COLO668 (cell line): ENCODE data around the gene LGALS12.
"Not testable (repeated sequence)": the region's sequence is repeated elsewhere in the genome, so short reads cannot be mapped to it uniquely, and the experiment has no call there.

Experiments used
- DNase-seq: peaks from one replicate; lab custom pipeline; 2025; ENCODE audit not compliant: unreplicated experiment; lab: John Stamatoyannopoulos, UW

The LGALS12 gene

DNA sequence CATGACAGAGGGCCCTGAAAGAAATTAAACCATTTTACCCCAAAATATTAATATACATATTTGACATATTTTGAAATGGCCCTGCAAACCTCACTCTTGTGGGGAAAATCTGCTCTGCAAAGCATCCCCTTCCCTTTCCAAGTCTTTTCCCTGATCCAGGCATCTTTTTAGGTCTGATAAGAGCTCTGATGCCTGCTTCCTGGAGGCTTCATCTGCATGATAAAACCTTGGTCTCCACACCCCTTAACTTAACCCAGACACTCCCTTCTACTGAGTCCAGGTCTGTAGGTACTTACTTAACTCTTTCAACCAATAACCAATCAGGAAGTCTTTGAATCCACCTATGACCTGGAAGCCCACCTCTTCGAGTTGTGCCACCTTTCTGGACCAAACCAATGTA is 1.8 kb upstream of the LGALS12 start:
- no peak for DNase-seq

DNA sequence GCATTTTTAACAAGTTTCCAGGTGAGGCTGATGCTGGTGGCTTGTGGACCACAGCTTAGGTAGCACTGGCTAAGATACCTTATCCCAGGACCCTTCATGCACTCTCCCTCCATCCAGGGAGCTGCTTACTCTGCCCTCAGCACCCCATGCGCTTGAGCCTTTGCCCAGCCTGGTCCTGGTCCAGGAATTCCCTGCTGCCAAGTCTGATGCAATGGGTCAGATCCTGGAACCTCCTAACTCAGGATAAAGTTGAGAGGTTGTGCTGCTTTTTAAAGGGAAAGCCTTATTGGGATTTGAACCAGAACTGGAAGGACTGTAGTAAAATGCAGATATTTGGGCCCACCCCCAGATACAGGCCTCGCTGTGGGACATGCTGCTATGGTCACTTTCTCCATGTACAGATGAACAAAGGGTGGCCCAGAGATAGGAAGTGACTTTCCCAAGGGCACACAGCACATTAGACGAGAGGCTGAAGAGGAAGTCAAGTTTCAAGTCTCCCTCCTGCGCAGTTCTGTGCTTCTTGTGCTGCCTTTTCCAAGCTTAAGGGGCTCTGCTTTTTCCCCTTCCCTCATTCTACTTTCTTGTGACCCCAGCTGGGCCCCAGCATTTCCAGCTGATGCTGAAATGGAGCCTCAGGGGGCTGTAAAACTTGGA is 824 bp upstream of the LGALS12 start:
- no peak for DNase-seq

DNA sequence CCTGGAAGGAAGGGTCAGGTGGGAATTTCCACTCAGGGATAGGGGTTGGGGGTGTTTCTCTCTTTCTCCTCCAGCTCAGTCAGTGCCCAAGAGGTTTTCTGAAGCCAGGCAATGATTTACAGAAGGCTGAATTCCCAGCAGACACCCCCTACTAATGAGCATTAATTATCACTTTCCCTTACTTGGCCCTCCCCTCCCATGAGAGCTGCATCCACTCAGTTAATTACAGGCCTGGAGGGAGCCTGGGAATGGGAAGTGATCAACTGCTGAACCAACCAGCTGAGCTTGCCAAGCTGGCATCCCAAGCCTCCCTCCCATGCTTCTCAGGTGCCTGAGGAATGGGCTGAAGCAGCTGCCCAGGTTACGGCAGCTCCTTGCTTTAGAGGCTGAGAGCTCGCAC is 992 bp downstream of the LGALS12 start:
- no peak for DNase-seq

DNA sequence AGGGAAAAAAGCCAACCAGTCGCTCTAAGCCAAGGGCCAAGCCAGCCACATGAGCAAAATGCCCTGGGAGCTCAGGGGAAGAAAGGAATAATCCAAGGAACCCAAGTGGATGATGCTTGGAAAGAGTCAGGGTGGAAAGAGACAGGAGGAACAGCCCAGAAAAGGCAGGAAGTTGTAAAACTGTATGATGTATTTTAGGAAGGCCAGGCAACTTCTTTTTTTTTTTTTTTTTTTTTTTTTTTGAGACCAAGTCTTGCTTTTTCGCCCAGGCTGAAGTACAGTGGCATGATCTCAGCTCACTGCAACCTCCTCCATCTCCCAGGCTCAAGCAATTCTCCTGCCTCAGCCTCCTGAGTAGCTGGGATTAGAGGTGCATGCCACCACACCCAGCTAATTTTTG is 1.6 kb downstream of the LGALS12 start:
- DNase-seq = no peak

DNA sequence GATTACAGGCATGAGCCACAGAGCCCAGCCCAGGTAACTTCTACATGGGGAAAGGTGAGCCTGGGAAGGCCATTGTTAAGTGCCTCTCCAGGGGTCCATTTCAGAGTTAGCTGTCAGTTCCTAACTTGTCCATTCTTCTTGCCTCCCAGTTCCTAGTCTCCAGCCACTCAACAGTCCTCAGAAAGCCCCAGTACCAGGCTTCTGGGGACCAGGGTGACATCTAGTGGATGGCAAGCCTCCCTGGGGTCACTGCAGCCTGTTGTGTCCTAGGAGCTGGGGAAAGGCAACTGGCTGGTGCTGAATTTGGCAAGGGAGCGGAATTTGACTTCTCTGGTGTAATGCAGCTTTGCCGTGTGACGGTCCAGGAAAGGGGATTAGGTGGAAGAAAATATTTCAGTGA is 2.1 kb downstream of the LGALS12 start:
- peak; percentile 9 for DNase-seq

DNA sequence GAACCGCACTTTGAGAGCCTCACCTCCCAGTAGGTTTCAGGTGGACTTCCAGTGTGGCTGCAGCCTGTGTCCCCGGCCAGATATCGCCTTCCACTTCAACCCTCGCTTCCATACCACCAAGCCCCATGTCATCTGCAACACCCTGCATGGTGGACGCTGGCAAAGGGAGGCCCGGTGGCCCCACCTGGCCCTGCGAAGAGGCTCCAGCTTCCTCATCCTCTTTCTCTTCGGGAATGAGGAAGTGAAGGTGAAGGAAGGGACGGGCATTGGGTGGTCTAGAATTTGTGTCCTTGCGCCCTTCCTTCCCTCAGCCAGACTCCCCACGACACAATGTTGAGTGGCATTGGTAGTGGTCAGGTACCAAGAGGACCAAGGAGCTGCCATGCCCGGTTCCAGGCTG is 2.9 kb downstream of the LGALS12 start:
- no peak for DNase-seq

DNA sequence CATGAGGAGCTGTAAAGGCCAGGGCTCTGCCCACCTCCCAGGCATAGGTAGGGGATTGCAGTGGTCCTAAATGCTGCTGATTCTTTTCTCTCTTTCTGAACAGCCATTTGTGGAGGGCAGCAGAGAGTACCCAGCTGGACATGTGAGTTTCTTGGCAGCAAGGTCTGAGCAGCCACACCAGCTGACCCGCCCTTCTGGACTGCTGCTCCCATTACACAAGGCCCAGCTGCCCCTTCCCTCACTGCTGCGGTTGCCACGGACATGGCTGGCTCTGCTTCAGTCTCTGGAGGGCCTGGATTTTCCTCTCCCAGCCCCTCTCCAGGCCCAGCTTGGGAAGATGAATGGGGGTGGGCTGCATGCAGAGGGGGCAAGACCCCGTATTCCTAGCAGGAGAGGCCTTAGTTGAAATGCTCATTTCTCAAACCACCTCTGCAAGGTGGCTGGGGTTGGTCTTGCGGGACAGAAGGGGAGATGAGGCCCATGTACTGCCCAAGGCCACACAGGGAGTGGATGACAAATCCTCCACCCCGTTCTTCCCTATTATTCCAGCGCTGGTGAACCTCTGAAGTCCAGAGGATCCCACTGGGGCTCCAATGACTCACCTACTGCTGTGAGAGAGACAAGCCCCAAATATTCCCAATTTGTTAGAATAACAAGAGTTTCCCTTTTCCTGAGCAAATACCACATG is 4.6 kb downstream of the LGALS12 start:
- no peak for DNase-seq

DNA sequence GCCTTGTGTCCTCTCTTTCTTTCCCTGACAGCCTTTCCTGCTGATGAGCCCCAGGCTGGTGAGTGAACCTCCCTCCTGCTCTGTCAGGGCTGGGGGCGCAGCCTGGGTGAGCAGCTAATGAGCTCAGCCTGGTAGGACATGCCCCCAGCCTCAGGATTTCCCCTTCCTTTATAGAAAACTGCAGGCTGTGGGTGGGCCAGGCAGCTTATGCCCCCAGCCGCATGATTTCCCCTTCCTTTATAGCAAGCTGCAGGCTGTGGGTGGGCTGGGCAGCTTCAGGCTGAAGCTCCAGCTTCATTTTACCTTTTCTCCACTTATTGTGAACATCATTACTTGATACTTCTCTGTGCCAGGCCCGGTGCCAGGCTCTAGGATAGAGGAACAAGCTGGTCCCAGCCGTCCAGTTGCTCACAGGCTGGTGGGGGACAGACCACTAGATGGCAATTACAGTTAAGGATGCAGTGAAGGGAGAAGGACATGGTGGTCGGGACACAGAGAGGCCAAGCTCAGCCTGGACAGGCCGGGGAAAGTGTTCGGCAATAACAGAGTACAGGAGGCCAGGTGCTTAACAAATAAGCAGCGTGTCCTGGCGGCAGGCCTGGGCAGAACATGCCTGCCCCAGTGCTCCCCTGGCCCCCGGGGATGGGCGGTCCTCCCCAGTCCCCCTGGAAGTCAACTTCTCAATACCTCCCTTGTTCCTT is 5.3 kb downstream of the LGALS12 start:
- DNase-seq = no peak

DNA sequence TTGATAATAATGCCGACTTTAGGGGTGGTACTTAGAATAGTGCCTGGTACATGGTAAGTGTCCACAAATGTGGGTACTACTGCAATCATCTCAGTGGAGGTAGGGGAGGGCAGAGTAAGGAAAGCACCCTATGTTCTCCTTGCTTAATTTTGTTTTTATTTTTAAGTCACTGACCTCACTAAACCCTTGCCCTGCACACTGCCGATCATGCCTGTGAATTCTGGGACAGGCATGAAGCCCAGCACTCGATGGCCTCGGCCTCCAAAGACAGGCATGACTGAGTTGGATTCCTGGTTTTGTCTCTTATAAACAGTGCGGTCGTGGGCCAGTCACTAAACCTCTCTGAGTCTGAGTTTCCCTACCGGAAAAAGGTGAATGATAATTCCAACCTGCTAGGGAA is 6.9 kb downstream of the LGALS12 start:
- no peak for DNase-seq

DNA sequence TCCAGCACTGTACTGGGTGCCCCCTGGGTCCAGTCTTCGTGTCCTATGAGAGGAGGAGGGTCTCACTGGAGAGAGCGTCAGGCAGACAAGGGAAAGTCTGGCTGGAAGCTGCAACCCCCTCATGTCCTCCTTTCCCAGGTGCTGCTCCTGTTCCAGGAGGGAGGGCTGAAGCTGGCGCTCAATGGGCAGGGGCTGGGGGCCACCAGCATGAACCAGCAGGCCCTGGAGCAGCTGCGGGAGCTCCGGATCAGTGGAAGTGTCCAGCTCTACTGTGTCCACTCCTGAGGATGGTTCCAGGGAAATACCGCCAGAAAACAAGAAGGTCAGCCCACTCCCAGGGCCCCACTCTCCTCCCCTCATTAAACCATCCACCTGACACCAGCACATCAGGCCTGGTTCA is 10.2 kb downstream of the LGALS12 start:
- no peak for DNase-seq

DNA sequence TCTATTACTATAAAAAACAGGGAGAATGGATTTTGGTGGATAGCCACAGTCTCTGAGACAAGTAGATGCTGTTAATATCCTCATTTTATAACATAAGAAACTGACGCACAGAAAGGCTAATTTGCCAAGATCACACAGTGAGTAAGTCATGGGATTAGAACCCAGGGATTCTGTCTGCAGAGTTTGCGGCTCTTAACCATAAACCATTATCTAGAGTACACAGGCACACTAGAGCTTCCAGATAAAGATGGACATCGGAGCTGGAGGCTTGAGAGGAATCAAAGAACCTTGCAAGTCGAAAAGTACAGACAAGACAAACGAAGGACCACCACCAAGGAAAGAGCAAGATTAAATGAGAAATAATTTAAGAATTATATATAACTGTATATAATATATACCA is 11.3 kb downstream of the LGALS12 start:
- no peak for DNase-seq

DNA sequence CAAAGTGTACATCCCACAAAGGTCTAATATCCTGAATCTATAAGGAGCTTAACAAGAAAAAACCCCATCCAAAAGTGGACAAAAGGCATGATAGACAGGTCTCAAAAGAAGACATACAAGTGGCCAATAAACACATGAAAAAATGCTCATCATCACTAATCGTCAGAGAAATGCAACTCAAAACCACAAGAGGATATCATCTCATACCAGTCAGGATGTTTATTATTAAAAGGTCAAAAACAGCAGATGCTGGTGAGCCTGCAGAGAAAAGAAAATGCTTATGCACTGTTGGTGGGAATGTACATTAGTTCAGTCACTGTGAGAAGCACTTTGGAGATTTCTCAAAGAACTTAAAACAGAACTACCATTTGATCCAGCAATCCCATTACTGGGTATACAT is 12.7 kb downstream of the LGALS12 start:
- DNase-seq = no peak

DNA sequence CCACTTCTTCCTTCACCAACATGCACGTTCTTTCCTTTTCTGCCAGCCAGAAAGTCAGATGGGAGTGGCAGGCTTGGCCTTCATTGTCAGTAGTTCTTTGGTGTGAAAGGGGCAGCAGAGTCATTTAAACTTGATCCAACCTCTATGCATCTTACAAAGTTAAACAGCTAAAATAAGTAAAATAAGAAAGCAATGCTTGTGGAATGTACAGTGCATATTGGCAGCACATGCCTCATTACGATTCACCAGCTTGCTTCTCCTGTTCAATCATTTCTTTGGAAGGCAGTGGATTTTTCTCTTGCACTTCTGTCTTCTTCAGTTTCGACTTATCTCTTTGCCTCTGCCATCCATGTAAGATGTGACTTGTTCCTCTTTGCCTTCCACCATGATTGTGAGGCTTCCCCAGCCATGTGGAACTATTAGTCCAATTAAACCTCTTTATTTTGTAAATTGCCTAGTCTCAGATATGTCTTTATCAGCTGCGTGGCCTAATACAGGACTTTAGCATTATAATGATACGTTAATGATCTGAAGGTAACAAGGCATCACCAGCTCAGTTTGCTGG is 14.8 kb downstream of the LGALS12 start:
- DNase-seq = no peak

DNA sequence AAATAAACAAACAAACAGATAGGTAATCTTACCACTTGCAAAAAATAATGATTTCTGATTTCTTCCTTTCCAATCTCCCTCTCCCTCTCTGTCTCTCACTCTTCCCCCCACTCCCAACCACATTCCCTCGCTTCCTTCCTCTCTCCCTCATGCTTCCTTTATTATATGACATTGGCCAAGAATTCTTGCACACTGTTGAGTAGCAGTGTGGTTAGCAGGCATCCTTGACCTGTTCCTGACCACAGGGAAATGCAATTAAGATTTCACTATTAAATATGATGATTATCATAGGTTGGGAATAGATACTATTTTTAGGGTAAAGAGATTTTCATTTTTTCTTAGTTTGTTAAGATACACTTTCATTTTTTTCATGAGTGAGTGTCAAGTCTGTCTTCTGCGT is 16.0 kb downstream of the LGALS12 start:
- no peak for DNase-seq

DNA sequence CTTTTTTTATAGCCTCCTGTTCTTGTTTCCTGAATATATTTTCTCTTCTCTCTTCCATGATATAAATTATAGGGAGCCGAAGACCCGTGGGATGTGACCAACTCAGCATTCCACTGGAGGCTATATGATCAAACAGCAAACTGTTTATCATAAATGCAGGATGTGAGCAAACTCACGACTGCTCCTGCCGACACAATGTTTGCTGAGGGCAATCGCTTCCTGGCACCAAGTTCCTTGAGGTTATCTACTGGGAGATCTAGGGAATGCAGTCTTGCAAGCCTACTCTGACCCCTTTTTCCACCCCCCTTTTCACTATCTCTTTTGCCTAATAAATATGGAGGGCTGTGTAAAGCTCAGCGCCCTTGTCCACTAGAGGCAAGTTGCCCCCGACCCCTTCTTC is 17.3 kb downstream of the LGALS12 start:
- DNase-seq = no peak

DNA sequence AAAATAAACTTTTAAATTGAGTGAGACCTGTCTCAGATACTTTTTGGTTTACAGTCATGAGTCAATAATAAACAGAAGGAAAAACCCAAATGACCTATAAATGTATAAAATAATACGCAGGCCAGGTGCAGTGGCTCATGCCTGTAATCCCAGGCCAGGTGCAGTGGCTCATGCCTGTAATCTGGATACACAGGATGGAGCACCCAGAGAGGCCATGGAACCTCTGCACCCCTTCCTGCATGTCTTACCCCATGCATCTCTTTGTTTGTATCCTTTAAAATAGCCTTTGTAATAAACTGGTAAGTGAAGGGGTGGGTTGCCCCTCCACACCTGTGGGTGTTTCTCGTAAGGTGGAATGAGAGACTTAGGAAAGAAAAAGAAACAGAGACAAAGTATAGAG is 21.8 kb downstream of the LGALS12 start:
- DNase-seq = no peak

DNA sequence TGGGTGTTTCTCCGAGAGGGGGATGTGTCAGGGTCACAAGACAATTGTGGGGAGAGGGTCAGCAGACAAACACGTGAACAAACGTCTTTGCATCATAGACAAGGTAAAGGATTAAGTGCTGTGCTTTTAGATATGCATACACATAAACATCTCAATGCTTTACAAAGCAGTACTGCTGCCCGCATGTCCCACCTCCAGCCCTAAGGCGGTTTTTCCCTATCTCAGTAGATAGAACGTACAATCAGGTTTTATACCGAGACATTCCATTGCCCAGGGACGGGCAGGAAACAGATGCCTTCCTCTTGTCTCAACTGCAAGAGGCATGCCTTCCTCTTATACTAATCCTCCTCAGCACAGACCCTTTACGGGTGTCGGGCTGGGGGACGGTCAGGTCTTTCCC is 22.3 kb downstream of the LGALS12 start:
- not testable (repeated sequence) for DNase-seq

DNA sequence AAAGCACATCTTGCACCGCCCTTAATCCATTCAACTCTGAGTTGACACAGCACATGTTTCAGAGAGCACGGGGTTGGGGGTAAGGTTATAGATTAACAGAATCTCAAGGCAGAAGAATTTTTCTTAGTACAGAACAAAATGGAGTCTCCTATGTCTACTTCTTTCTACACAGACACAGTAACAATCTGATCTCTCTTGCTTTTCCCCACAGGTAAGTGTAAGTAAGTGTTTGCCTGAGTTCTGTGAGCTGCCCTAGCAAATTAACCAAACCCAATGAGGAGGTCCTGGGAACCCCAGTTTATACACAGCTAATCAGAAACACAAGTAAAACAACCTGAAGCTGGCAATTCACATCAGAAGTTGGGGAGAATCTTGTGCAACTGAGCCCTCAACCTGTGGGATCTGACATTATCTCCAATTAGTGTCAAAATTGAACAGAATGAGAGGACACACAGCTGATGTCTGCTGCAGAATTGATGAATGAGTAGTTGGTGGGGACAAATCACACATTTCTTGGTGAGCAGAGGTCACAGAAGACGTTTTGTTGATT is 22.9 kb downstream of the LGALS12 start:
- not testable (repeated sequence) for DNase-seq

DNA sequence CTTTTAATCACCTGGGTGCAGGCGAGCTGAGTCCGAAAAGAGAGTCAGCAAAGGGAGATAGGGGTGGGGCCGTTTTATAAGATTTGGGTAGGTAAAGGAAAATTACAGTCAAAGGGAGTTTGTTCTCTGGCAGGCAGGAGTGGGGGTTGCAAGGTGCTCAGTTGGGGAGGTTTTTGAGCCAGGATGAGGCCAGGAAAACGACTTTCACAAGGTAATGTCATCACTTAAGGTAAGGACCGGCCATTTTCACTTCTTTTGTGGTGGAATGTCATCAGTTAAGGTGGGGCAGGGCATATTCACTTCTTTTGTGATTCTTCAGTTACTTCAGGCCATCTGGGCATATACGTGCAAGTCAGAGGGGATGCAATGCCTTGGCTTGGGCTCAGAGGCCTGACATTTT is 23.5 kb downstream of the LGALS12 start:
- not testable (repeated sequence) for DNase-seq

DNA sequence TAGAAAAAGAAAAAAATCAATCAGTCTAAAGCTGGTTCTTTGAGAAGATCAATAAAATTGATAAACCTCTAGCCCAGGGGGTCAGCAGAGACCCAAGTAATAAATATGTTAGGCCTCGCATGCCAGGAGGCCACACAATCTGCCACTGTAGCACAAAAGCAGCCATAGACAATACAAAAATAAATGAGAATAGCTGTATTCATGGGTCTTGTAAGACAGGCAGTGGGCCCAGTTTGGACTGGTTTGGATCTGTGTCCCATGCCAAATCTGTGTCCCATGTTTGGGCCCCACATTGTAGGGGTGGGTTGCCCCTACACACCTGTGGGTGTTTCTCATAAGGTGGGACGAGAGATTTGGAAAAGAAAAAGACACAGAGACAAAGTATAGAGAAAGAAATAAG is 24.1 kb downstream of the LGALS12 start:
- no peak for DNase-seq

DNA sequence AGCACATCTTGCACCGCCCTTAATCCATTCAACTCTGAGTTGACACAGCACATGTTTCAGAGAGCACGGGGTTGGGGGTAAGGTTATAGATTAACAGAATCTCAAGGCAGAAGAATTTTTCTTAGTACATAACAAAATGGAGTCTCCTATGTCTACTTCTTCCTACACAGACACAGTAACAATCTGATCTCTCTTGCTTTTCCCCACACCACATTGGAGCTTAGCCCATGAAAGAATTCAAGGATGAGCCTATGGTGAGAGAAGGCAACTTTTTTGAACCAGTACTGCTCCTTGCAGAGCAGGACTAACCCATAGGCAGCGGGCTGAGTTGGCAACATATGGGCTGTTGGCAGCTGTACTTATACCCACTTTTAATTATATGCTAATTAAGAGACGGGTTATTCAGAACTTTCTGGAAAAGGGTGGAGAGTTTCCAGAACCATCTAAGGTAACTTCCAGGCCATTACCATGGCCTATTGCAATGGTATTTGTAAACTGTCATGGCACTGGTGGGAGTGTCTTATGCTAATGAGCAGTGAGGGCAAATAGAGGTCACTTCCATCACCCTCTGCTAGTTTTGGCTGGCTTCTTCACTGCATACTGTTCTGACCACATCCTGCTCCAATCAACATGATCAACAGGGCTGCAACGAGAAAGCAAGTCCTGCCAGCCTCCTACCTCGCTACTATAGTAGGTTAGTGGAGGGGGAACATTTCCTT is 25.3 kb downstream of the LGALS12 start:
- not testable (repeated sequence) for DNase-seq
